Measurements from ENCODE around the gene C2orf74. TPM values are rescaled to one million over a fixed set of nuclear protein-coding genes. Genes with fewer than 3 reads are reported as not detected.

The C2orf74 gene
- total RNA-seq, 1 experiment from 2014 or later: 8.0 TPM

DNA sequence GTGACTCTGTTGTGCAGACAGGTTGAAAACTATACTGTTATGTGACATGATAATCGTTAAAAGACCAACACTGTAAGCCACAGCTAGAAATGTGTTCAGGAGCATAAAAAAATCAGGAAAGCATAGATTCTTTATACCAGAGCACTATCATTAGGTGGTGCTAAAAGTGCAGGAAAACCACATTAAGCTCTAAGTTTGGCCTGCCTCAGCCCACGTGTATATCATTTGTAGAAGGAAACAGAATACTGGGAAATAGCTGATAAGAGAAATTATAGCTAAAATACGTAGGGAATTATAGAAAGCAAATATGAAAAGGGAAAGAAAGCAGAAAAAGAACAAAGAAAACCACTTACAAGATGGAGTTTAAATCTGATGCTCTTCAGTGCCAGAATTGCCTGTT is 26.5 kb upstream of the C2orf74 start:
- no peaks in the 10 kb centered on the region for H3K9me3 Mint-ChIP-seq
- Histone ChIP-seq H2AK5ac (ENCODE audit: insufficient read length, low read length) (no peak overlapping the region), H2BK20ac (ENCODE audit: low read depth, low read length, poor library complexity, severe bottlenecking) (no peak overlapping the region), H3K4ac (ENCODE audit: low read depth, low read length) (no peak overlapping the region), H3K23me2 (ENCODE audit: insufficient read length, low read depth, low read length, poor library complexity, severe bottlenecking) (no peaks in the 10 kb centered on the region), H3T11ph (ENCODE audit: low read length) (no peak overlapping the region), H2BK5ac (ENCODE audit: insufficient read length, low read length) (no peak overlapping the region), H3K14ac (ENCODE audit: insufficient read depth, low read length) (no peak overlapping the region), H3K4me1 (ENCODE audit: insufficient read depth, low read length) (no peaks in the 10 kb centered on the region), H3K27me3 (ENCODE audit: insufficient read depth, low read length) (no peaks in the 10 kb centered on the region), H3K56ac (ENCODE audit: insufficient read length, low read depth, low read length) (no peak overlapping the region), H2BK15ac (ENCODE audit: low read depth, low read length) (no peak overlapping the region), H3K4me2 (ENCODE audit: insufficient read depth, insufficient read length, low read length) (no peak overlapping the region), H2BK120ac (ENCODE audit: low read depth, low read length, poor library complexity, severe bottlenecking) (no peak overlapping the region), H2BK12ac (ENCODE audit: insufficient read length, low read depth, low read length) (no peak overlapping the region), H3K18ac (ENCODE audit: insufficient read length, low read depth, low read length) (no peak overlapping the region), H3K27ac (ENCODE audit: insufficient read length, low read depth, low read length) (no peak overlapping the region), H4K5ac (ENCODE audit: insufficient read length, low read depth, low read length) (no peak overlapping the region), H4K91ac (ENCODE audit: insufficient read length, low read depth, low read length) (no peak overlapping the region), H3K79me2 (ENCODE audit: insufficient read depth, low read length) (no peaks in the 10 kb centered on the region), H3K9ac (ENCODE audit: extremely low read depth, insufficient read length, low read length) (no peak overlapping the region), H3K79me1 (ENCODE audit: insufficient read depth, low read depth, low read length, poor library complexity, severe bottlenecking) (no peaks in the 10 kb centered on the region), H2AFZ (ENCODE audit: low read length) (no peak overlapping the region), H4K20me1 (ENCODE audit: control insufficient read depth, insufficient read depth, insufficient read length) (no peaks in the 10 kb centered on the region), H3K9me3 (ENCODE audit: control insufficient read depth, low read depth, low read length) (no peaks in the 10 kb centered on the region), H3K23ac (ENCODE audit: insufficient read length, low read depth, low read length) (no peak overlapping the region), H4K8ac (replicated peaks; ENCODE audit: insufficient read length, low read depth, low read length) (no peak overlapping the region)
- H3K36me3 Mint-ChIP-seq (ENCODE audit: insufficient read depth in 1 of 3, low read depth in 3 of 3): no peaks in the 10 kb centered on the region
- no CpG with 5 or more reads among the region's 3 CpGs for WGBS (ENCODE audit: extremely low coverage, insufficient read length, low lambda C conversion rate)
- H3K27me3 Mint-ChIP-seq (ENCODE audit: low read depth): peaks cover 2% of the 10 kb centered on the region; the same call in 1 of the 2 replicates
- H3K4me3 Mint-ChIP-seq: no peak overlapping the region
- DNase-seq: no peak
- TF ChIP-seq, protein P1, sequence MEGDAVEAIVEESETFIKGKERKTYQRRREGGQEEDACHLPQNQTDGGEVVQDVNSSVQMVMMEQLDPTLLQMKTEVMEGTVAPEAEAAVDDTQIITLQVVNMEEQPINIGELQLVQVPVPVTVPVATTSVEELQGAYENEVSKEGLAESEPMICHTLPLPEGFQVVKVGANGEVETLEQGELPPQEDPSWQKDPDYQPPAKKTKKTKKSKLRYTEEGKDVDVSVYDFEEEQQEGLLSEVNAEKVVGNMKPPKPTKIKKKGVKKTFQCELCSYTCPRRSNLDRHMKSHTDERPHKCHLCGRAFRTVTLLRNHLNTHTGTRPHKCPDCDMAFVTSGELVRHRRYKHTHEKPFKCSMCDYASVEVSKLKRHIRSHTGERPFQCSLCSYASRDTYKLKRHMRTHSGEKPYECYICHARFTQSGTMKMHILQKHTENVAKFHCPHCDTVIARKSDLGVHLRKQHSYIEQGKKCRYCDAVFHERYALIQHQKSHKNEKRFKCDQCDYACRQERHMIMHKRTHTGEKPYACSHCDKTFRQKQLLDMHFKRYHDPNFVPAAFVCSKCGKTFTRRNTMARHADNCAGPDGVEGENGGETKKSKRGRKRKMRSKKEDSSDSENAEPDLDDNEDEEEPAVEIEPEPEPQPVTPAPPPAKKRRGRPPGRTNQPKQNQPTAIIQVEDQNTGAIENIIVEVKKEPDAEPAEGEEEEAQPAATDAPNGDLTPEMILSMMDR (conservative IDR thresholded peaks at IDR 0.05): peak; percentile 33; the same call in 1 of the 3 replicates
- no peak overlapping the region for H3K27ac Mint-ChIP-seq
- H3K4me1 Mint-ChIP-seq: no peaks in the 10 kb centered on the region

Measured in H9 (cell line).